ENCODE results near the gene MTURN.

MTURN gene

DNA sequence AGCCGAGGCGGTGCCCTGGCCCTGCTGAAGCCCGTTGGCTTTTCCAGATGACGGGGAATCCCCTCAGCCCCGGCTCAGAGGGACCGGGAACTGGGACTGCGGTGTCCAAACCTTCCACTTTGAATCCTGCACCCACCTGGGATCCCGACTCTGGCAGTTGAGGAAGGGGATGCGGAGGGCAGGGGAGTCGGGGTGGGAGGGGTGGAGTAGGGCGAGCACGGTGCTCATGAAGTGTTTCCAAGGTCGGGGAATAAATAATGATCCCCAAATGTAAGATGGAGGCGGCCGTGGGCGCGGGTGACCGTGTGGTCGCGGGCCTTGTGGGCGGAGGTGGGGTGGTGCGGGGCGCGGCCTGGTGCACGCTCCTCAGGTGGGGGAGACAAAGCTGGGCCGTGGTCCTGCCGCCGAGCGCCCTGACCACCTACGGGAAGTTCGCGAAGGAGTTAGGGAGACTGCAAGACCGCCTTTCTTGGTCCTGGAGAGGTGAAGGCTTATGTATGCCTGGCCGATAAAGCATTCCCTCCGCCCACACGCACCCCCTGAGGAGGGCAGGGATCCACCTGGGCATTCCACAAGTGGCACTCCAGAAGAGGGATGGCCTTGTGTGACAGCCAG lies 1.4 kb downstream of the MTURN start:
- DNase-seq (ENCODE audit: low read depth) = no peak

GRCh38 chr7:30136743-30137485 lies 2.1 kb downstream of the MTURN start:
- no peak for DNase-seq (ENCODE audit: low read depth)

- DNase-seq (ENCODE audit: low read depth) = no peak
Observed at GRCh38 chr7:30139836-30140384, 5.1 kb downstream of the MTURN start.

GRCh38 chr7:30140456-30140855 lies 5.7 kb downstream of the MTURN start:
- no peak for DNase-seq (ENCODE audit: low read depth)

DNA sequence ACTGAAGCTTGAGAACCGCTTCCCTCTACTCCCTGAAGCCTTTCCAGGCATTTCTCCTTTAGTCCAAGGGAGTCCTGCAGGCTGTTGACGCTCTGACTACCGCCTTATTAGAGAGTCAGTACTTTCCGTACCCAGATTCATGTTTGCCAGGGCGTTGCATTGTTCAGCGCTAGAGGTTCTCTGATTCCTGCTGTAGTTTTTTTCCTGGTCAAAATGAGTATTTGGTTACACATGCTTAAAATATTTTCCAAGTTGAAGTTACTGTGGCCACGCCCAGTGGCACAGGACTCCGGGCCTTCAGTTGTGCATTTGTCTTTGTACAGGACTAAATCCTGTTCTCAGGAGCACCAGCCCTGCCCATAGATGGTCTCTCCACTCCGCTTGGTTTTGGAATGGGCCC lies 7.9 kb downstream of the MTURN start:
- no peak for DNase-seq (ENCODE audit: low read depth)

DNA sequence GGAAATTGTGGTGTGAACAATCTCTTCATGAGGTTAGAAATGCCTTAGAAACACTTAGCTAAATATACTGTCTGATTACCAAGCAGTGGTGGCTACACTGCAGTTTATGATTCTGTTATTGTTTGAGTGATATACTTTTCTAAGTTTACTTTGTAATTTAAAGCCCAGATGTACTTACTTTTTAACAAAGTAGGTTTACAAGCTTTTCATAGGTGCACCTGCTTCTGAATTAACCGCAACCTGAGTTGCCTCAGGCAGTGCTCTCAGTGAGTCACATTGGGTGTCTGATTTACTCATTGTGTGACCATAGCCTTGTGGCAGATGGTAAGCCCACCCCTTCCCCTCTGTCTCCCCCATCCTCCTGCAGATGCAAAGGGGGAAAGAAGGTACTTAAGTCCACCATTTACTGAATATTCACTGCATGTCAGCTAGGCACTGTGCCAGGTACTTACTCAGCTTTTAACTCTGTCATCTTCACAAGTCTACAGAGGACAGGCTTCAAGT lies 9.0 kb downstream of the MTURN start:
- DNase-seq (ENCODE audit: low read depth) = no peak

- DNase-seq (ENCODE audit: low read depth) = no peak
Observed at GRCh38 chr7:30144657-30145306, 10.0 kb downstream of the MTURN start.

DNA sequence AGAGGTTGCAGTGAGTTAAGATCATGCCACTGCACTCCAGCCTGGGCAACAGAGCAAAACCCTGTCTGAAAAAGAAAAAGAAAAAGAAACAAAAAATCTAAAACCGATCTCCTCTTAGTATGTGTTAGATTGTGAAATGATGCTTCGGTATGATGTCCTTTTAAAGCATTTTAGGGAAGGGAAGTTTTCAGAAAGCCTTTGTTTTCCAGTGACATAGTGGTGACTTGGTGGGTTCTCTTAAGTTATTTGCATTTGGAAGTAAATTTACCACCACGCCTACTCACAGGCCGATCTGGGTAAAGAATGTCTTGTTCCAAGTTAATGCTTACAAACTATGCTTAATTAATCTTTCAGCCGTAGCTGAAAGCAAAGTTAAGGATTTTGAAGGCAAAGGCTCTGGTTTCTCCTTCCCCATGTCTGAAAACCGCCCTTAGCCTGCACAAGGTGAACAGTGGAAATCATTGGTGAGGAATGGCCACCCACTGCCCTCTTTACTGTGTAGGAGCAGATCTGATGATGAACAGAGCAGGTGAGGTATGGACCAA lies 10.7 kb downstream of the MTURN start:
- no peak for DNase-seq (ENCODE audit: low read depth)

- no peak for DNase-seq (ENCODE audit: low read depth)
Observed at GRCh38 chr7:30146127-30146612, 11.4 kb downstream of the MTURN start.

DNA sequence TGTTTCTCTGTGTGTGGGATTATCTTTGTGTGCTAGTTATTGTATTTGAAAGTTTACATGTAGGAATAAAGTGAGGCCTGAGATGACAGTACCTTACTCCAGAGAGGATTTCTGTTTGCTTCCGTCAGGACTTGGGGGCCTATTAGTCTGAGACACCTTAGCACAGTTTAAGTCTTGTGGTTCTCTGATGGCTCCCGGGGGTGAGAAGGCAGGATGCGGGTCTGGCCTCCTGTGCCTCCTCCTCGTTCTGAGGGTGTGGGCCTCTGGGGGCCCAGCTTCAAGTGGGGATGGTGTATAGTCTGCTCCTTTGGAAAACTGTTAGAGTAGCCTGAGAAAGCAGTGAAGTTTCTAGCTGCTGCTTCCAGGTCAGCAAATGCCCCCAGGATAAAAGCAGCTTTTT lies 12.4 kb downstream of the MTURN start:
- no peak for DNase-seq (ENCODE audit: low read depth)

DNA sequence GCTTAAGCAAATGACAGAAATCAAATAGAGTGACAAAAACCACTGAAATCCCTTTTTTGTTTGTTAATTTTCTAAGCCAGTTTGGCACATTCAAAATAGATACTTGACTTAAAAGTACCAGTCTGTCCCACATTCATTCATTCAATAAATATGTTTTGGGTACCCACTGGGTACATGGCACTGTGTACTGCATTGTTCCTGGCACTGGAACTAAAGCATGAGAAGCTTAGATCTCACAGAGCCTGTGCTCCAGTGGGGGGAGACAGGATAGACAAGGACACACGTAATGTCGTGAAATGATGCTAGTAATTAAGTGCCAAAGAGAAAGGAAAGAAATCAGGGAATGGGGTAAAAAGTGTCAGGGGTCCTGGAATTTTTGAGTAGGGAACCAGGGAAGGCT lies 13.0 kb downstream of the MTURN start:
- DNase-seq (ENCODE audit: low read depth) = no peak

DNA sequence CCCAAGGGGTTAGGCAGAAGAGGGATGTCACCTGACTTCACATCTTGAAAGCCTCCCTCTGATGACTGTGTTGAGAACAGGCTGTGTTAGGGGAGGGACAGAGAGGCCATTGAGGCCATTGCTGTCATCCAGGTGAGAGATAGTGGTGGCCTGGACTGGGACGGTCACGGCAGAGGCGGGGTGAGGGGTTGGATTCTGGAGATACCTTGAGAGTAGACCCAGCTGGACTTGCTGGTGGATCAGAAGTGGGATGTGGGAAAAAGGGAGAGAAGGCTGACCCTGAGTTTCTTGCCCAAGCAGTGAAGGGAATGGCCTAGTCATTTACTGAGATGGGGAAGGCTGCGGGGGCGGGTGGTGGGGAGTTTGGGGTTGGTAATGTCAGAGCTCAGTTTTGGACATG lies 13.6 kb downstream of the MTURN start:
- no peak for DNase-seq (ENCODE audit: low read depth)

GRCh38 chr7:30148951-30149459 lies 14.2 kb downstream of the MTURN start:
- DNase-seq (ENCODE audit: low read depth) = no peak

DNA sequence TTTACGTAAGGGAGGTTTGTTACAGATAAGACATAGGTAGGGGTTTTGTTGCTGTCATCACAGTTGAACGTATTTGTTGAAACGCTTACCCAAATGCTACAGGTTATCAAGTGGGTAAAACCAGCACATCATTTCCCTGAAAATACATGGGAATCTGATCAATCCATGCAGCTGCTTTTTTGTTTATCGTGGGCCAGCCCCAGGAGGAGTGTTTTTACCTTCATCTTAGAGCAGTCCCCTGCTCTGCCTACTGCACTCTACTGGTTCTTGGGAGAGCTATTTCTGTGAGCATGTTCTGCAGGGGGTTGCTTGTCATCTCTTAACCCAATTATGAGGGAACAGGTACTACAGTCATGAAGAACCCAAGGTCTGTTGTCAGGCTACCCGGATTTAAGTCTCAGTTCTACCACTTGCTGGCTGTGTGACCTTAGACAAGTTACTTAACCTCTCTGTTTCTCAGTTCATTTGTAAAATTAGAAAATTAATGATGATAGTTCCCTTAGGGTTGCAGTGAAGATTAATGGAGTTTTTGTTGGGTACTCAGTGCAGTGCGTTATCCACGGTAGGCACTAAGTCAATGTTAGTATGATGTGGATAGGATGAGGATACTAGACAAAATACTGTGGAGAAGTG lies 15.0 kb downstream of the MTURN start:
- DNase-seq (ENCODE audit: low read depth) = no peak

DNA sequence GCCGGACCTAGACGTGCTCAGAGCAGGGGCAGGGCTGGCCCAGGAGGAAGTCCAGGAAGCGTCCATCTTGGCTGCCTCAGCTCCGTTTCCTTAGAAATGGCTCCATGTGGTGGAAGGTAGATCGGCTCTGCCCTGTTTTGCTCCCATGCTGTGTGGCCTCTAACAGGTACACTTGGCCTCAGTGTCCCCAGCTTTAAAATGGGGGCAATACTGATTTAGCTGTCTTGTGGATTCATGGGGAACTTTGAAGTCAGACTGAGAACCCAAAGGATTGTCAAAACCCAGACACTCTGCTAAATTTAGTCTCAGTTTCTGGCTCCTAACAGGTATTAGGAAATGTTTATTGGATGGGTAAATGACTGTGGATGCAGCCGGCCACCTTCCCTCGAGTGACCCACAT lies 15.9 kb downstream of the MTURN start:
- DNase-seq (ENCODE audit: low read depth) = no peak

GRCh38 chr7:30154111-30154587 lies 19.4 kb downstream of the MTURN start:
- DNase-seq (ENCODE audit: low read depth) = no peak

- no peak for DNase-seq (ENCODE audit: low read depth)
Observed at GRCh38 chr7:30155481-30155880, 20.7 kb downstream of the MTURN start.

DNA sequence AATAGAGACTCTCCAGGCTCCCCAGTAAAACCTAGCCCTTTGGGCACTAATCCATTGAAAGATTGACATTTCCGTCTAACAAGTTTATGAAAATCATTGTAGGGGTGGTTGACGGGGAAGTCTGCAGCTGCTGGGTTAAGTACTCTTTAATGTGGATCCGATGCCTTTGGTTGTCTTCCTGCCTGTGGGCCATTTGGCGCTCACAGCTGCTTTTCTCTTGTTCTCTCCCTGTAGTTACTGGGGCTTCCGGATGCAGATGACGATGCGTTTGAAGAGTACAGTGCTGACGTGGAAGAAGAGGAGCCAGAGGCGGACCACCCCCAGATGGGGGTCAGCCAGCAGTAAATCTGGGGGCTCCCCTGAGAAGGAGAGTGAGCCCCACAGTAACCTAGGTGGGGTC lies 22.4 kb downstream of the MTURN start:
- no peak for DNase-seq (ENCODE audit: low read depth)

DNA sequence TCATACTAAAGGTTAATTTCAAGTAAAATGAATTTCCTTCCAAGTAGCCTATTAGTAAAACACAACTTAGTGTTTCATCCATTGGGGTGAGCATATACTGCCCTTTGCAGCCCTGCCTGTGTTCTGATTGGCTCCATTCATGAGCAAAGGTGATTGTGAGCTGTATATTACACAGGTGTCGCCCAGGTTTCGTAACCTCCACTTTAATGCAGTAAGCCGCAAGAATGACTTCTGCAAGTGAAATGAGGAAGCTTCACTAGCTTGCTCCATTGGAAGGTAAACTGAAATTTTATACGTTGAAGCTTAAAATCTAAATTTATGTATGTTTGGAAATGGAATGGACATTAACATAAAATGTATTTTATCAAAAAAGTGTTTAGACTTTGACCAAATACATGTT lies 24.4 kb downstream of the MTURN start:
- no peak for DNase-seq (ENCODE audit: low read depth)

DNA sequence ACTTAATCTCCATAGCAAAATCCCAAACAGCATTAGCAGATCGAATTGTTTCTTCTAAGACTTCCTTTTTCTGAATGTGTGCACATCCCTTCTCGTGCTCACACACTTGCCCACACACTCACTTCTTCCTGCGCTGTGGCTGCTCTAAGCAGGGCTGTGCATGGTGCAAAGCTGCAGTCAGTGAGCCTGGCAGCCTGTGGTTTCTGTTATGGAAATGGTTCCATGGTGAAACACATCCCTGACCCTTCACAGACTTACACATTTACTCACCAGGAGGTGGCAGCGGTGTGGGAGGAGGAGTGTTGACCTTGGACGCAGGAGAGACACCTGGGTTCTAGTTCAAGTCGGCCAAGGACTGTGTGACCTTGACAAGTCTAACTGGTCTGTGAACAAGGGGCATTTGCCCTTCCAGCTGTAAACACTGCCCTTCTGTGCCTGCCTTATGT lies 24.9 kb downstream of the MTURN start:
- DNase-seq (ENCODE audit: low read depth) = no peak

GRCh38 chr7:30160329-30160728 lies 25.5 kb downstream of the MTURN start:
- no peak for DNase-seq (ENCODE audit: low read depth)

DNA sequence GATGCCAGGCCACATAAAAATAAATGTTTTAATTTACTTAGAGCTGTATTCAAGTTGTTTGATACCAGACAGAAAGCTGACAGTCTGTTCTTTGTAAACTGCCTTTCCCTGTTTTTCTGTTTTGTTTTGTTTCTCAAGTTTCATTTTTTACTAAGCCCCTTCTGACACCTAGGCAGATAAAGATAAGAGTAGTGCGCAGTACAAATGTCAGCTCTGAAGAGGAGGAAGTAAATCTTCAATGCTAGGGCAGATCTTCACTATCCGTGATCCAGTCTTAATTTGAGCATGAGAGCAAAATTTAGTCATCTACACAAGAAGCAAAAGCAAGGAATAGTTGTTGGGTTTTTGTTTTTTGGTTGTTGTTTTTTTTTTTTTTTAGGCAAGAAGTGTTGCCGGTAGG lies 27.3 kb downstream of the MTURN start:
- DNase-seq (ENCODE audit: low read depth) = no peak

Measured in stimulated activated CD8-positive, alpha-beta memory T cell treated with anti-CD3 and anti-CD28 coated beads, Interleukin-12 subunit alpha, Interleukin-12 subunit beta, amount 100 ng/mL, for 4 hours (primary cell).